IMR-90 (cell line): ENCODE data around the gene AHSG. TPM values are rescaled to one million over a fixed set of nuclear protein-coding genes. Genes with fewer than 3 reads are reported as not detected.

Experiments used
- ATAC-seq: fragments of 200-7000 bp; cut with Tn5 transposase; 2 replicates; pipeline ENCODE4 v1.9.1; 2020; ENCODE audit warnings: low read depth, mild to moderate bottlenecking, moderate library complexity
- Bru-seq: library from RNA; stranded (reverse); fragments of 400-500 nt; gene quantifications from one replicate; lab custom pipeline; 2021; lab: Mats Ljungman, UMichigan
- BruChase-seq, 2 experiments: library from RNA; stranded (reverse); fragments of 400-500 nt; gene quantifications; one replicate each; lab custom pipeline; 2021; lab: Mats Ljungman, UMichigan
- BruUV-seq: library from RNA; stranded (reverse); fragments of 400-500 nt; replicated peaks from 2 replicates; lab custom pipeline; 2021; lab: Mats Ljungman, UMichigan
- CTCF ChIA-PET: fragments of 300-600 bp; formaldehyde crosslinking; extraction: SDS; loops from one replicate; lab custom pipeline; 2021; ENCODE audit warnings: antibody characterized with exemption; lab: Yijun Ruan, JAX
- POLR2A ChIA-PET: fragments of 300-600 bp; sonication (Branson Sonifier 250); formaldehyde crosslinking; loops from one replicate; lab custom pipeline; 2022; ENCODE audit warnings: antibody characterized with exemption; ENCODE audit not compliant: unreplicated experiment; lab: Charles Lee
- DNase-seq: peaks from one replicate; pipeline ENCODE4 v3.0.0; 2013
- H2AFZ ChIP-seq: replicated peaks from 2 replicates; pipeline ENCODE3; 2013; ENCODE audit warnings: low read length, mild to moderate bottlenecking; ENCODE audit not compliant: poor library complexity
- H2AK5ac ChIP-seq: 2 replicates; pipeline ENCODE4 v1.6.1; 2013; ENCODE audit warnings: low read depth, low read length, inconsistent platforms
- H2AK9ac ChIP-seq: replicated peaks from 2 replicates; pipeline ENCODE3; 2013; ENCODE audit warnings: mild to moderate bottlenecking, low read depth, low read length, moderate library complexity; ENCODE audit not compliant: poor library complexity
- H2BK120ac ChIP-seq: 2 replicates; pipeline ENCODE4 v1.6.1; 2013; ENCODE audit warnings: low read depth, low read length, inconsistent platforms
- H2BK15ac ChIP-seq: 3 replicates; pipeline ENCODE4 v1.6.1; 2013; ENCODE audit warnings: low read depth, low read length, inconsistent platforms
- H2BK20ac ChIP-seq: 2 replicates; pipeline ENCODE4 v1.6.1; 2013; ENCODE audit warnings: low read depth, mild to moderate bottlenecking, inconsistent platforms, low read length, moderate library complexity
- H2BK5ac ChIP-seq: 2 replicates; pipeline ENCODE4 v1.6.1; 2013; ENCODE audit warnings: mild to moderate bottlenecking, low read depth, low read length, inconsistent platforms; ENCODE audit not compliant: poor library complexity, severe bottlenecking
- H3K14ac ChIP-seq: replicated peaks from 2 replicates; pipeline ENCODE4 v1.6.1; 2013; ENCODE audit warnings: low read depth, low read length, inconsistent platforms
- H3K18ac ChIP-seq: 2 replicates; pipeline ENCODE4 v1.6.1; 2013; ENCODE audit warnings: low read depth, low read length, control low read depth
- H3K23ac ChIP-seq: 2 replicates; pipeline ENCODE4 v1.6.1; 2013; ENCODE audit warnings: low read depth, low read length, inconsistent platforms
- H3K27ac ChIP-seq: 2 replicates; pipeline ENCODE4 v1.5.1; 2013; ENCODE audit warnings: mild to moderate bottlenecking, control low read depth, low read length; ENCODE audit not compliant: insufficient read depth
- H3K27me3 ChIP-seq: 2 replicates; pipeline ENCODE4 v1.6.1; 2013; ENCODE audit warnings: low read length; ENCODE audit not compliant: control insufficient read depth, insufficient read depth
- H3K36me3 ChIP-seq: 2 replicates; pipeline ENCODE4 v1.6.1; 2013; ENCODE audit warnings: low read length, mixed read lengths; ENCODE audit not compliant: control insufficient read depth, insufficient read depth
- H3K4ac ChIP-seq: 2 replicates; pipeline ENCODE4 v1.6.1; 2013; ENCODE audit warnings: low read depth, low read length, inconsistent platforms
- H3K4me1 ChIP-seq: 2 replicates; pipeline ENCODE4 v1.6.1; 2013; ENCODE audit warnings: low read length, mixed read lengths; ENCODE audit not compliant: control insufficient read depth, insufficient read depth
- H3K4me2 ChIP-seq: 2 replicates; pipeline ENCODE4 v1.6.1; 2013; ENCODE audit warnings: low read depth, mild to moderate bottlenecking, control low read depth, low read length, moderate library complexity
- H3K4me3 ChIP-seq: 2 replicates; pipeline ENCODE4 v1.5.1; 2013; ENCODE audit warnings: low read depth, mild to moderate bottlenecking, control low read depth, low read length, moderate library complexity; ENCODE audit not compliant: insufficient read depth
- H3K56ac ChIP-seq: 2 replicates; pipeline ENCODE4 v1.6.1; 2013; ENCODE audit warnings: low read length, inconsistent platforms; ENCODE audit not compliant: insufficient read depth; ENCODE audit errors: extremely low read depth
- H3K79me1 ChIP-seq, 2 experiments: 2 replicates each; pipeline ENCODE4 v1.6.1; 2013; ENCODE audit warnings: low read length in 2 of 2, inconsistent platforms in 1 of 2, low read depth in 1 of 2
- H3K9ac ChIP-seq: 2 replicates; pipeline ENCODE4 v1.6.1; 2013; ENCODE audit warnings: low read depth, low read length, control low read depth
- H3K9me1 ChIP-seq: 2 replicates; pipeline ENCODE4 v1.6.1; 2013; ENCODE audit warnings: low read length, inconsistent platforms; ENCODE audit not compliant: insufficient read depth
- H3K9me3 ChIP-seq: 2 replicates; pipeline ENCODE4 v1.6.1; 2013; ENCODE audit warnings: low read length; ENCODE audit not compliant: control insufficient read depth, insufficient read depth
- H4K20me1 ChIP-seq: 2 replicates; pipeline ENCODE4 v1.6.1; 2013; ENCODE audit warnings: low read length, inconsistent platforms; ENCODE audit not compliant: insufficient read depth
- H4K5ac ChIP-seq: 2 replicates; pipeline ENCODE4 v1.6.1; 2013; ENCODE audit warnings: mild to moderate bottlenecking, low read depth, low read length, control low read depth
- H4K8ac ChIP-seq, 2 experiments: 2 replicates each; pipeline ENCODE4 v1.6.1; 2013; ENCODE audit warnings: low read depth in 2 of 2, low read length in 2 of 2, control low read depth in 1 of 2, inconsistent platforms in 1 of 2
- H4K91ac ChIP-seq: 2 replicates; pipeline ENCODE4 v1.6.1; 2013; ENCODE audit warnings: low read depth, low read length, inconsistent platforms; ENCODE audit not compliant: insufficient read depth
- BHLHE40 ChIP-seq: fragments of 150-350 bp; IDR thresholded peaks from 2 replicates; pipeline ENCODE4 v1.6.1; 2016; ENCODE audit warnings: mild to moderate bottlenecking, low read depth, low read length
- CEBPB ChIP-seq: IDR thresholded peaks from 2 replicates; pipeline ENCODE4 v1.6.1; 2012; ENCODE audit warnings: low read depth, low read length, improper control_type of control experiment
- CHD1 ChIP-seq: IDR thresholded peaks from 2 replicates; pipeline ENCODE4 v1.6.1; 2012; ENCODE audit warnings: low read depth, low read length, improper control_type of control experiment
- FOS ChIP-seq: fragments of 150-350 bp; IDR thresholded peaks from 2 replicates; pipeline ENCODE4 v1.6.1; 2016; ENCODE audit warnings: low read depth, low read length
- MAFK ChIP-seq: IDR thresholded peaks from 2 replicates; pipeline ENCODE4 v1.6.1; 2012; ENCODE audit warnings: low read depth, low read length, improper control_type of control experiment
- MAZ ChIP-seq: IDR thresholded peaks from 2 replicates; pipeline ENCODE4 v1.6.1; 2012; ENCODE audit warnings: low read depth, mild to moderate bottlenecking, low read length, improper control_type of control experiment, moderate library complexity, borderline replicate concordance
- MXI1 ChIP-seq: IDR thresholded peaks from 2 replicates; pipeline ENCODE4 v1.6.1; 2012; ENCODE audit warnings: low read depth, mild to moderate bottlenecking, low read length, moderate library complexity, borderline replicate concordance
- NFE2L2 ChIP-seq: fragments of 150-350 bp; IDR thresholded peaks from 2 replicates; pipeline ENCODE4 v1.6.1; 2016; ENCODE audit warnings: low read depth, mild to moderate bottlenecking, low read length
- POLR2A ChIP-seq: IDR thresholded peaks from 2 replicates; pipeline ENCODE4 v1.6.1; 2012; ENCODE audit warnings: mild to moderate bottlenecking, low read depth, low read length
- RAD21 ChIP-seq: IDR thresholded peaks from 2 replicates; pipeline ENCODE4 v1.6.1; 2012; ENCODE audit warnings: low read length, improper control_type of control experiment
- RCOR1 ChIP-seq: IDR thresholded peaks from 2 replicates; pipeline ENCODE4 v1.6.1; 2012; ENCODE audit warnings: mild to moderate bottlenecking, low read length, improper control_type of control experiment; ENCODE audit not compliant: insufficient replicate concordance
- RFX5 ChIP-seq: IDR thresholded peaks from 2 replicates; pipeline ENCODE4 v1.8.0; 2012; ENCODE audit warnings: low read depth, mild to moderate bottlenecking, low read length, moderate library complexity
- WGBS, 2 experiments: methylation state at CpG; one replicate each; pipeline versions ENCODE4 v1.1.5 to v1.1.7; 2013; ENCODE audit warnings: missing lambda C conversion rate in 2 of 2; ENCODE audit not compliant: insufficient read length in 1 of 2; ENCODE audit errors: extremely low coverage in 2 of 2; 5-methylcytosine and 5-hydroxymethylcytosine counted together
- dilution Hi-C: fragments of 300-500 bp; cut with HindIII; formaldehyde crosslinking; loops from one replicate; pipeline ENCODE4 v1.14.3; 2018; ENCODE audit warnings: low sequenced_read_pairs; ENCODE audit not compliant: unreplicated experiment
- in situ Hi-C: fragments of 300-500 bp; cut with MboI; formaldehyde crosslinking; loops from 3 replicates; pipeline ENCODE4 v1.14.3; 2019; ENCODE audit warnings: low sequenced_read_pairs, inconsistent platforms, mixed read lengths
- intact Hi-C: fragments of 100-400 bp; cut with micrococcal nuclease; formaldehyde crosslinking; loops from 2 replicates; pipeline ENCODE4 v1.10.0; 2022
- long read RNA-seq: library from polyadenylated mRNA; unstranded; transcript quantifications from one replicate; pipeline ENCODE4 v2.0.0, GENCODE V29; 2021; ENCODE audit not compliant: unreplicated experiment
- polyA plus RNA-seq, 3 experiments: library from polyadenylated mRNA; depleted of rRNA; stranded (reverse); fragments of >200 nt; gene quantifications; 2 replicates each; pipeline ENCODE4 v1.2.3, GENCODE V29; 2012; ENCODE audit warnings: low replicate concordance in 1 of 3
- total RNA-seq: library from RNA; depleted of rRNA; stranded (reverse); fragments of >200 nt; gene quantifications from 2 replicates; pipeline ENCODE4 v1.2.3, GENCODE V29; 2012; rRNA removed
- TF ChIP-seq, protein P1 (sequence below): conservative IDR thresholded peaks from 2 replicates; pipeline ENCODE4 v1.5.1; 2012; ENCODE audit warnings: mild to moderate bottlenecking, low read depth, low read length, improper control_type of control experiment

AHSG gene, protein sequence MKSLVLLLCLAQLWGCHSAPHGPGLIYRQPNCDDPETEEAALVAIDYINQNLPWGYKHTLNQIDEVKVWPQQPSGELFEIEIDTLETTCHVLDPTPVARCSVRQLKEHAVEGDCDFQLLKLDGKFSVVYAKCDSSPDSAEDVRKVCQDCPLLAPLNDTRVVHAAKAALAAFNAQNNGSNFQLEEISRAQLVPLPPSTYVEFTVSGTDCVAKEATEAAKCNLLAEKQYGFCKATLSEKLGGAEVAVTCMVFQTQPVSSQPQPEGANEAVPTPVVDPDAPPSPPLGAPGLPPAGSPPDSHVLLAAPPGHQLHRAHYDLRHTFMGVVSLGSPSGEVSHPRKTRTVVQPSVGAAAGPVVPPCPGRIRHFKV
- not detected in 2 replicates for total RNA-seq
- polyA plus RNA-seq (2012; rRNA removed): not detected in 2 replicates
- 0.04 TPM in 2 replicates for polyA plus RNA-seq (2012; cell fraction: cytosol; rRNA removed)
- 0.05 TPM in 1 of 2 replicates, not detected in the other for polyA plus RNA-seq (2012; cell fraction: nucleus; rRNA removed; ENCODE audit: low replicate concordance)
- not detected for Bru-seq, nascent RNA
- BruChase-seq, experiment 1, labeled RNA remaining after a 6-hour chase: not detected
- not detected for BruChase-seq, experiment 2, labeled RNA remaining after a 2-hour chase
- long read RNA-seq: 0 reads

DNA sequence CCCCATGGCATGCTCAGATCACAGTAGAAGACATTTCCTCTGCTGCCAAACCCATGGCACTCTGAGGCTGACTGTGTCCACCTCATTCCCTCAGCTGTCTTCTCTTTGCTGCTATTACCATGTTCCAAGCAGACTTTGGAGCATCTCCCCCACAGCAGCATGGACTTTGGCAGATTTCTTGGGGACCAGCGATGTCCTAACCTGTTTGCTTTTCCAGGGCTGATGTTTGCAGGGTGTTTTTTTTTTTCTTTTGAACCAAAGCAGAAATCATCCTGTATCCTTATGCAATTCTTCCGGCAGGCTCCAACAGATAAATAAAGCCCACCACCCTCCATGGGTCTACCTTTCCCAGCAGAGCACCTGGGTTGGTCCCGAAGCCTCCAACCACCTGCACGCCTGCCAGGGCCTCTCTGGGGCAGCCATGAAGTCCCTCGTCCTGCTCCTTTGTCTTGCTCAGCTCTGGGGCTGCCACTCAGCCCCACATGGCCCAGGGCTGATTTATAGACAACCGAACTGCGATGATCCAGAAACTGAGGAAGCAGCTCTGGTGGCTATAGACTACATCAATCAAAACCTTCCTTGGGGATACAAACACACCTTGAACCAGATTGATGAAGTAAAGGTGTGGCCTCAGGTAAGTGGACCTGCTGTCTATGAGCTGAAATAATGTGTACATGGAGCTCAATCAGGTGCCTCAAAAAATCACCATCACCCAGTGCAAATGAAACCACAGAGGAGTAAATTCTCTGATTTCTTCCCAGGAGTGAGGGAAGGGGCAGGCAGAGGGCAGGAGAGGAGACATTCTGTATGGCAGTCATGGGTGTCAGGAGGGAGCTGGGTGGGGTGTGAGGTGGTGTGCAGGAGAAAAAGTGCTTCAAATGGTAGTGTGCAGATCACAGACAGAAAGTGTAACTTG lies at the start of gene AHSG:
Gene AHSG, plus strand, starts transcription at position 340 of the 916 bp plus-strand sequence. Its CDS starts 82 bp downstream, at position 422.
- Histone ChIP-seq H3K27me3 (peaks cover 15% of the 10 kb centered on the region; the same call in 1 of the 2 replicates), H3K4ac (no peak within 1 kb of the TSS), H3K4me1 (no peaks in the 10 kb centered on the region), H4K5ac (no peak within 1 kb of the TSS), H2AFZ (no peak within 1 kb of the TSS), H3K18ac (no peak within 1 kb of the TSS), H4K8ac (no peak within 1 kb of the TSS), H3K27ac (no peak within 1 kb of the TSS), H2AK5ac (no peak within 1 kb of the TSS), H2BK5ac (no peak within 1 kb of the TSS), H2BK15ac (no peak within 1 kb of the TSS), H3K9ac (no peak within 1 kb of the TSS), H2AK9ac (no peak within 1 kb of the TSS), H3K9me3 (no peaks in the 10 kb centered on the region), H3K4me3 (no peak within 1 kb of the TSS), H3K79me1 (no peaks in the 10 kb centered on the region), H3K23ac (no peak within 1 kb of the TSS), H3K14ac (no peak within 1 kb of the TSS), H3K36me3 (no peaks in the 10 kb centered on the region), H2BK120ac (no peak within 1 kb of the TSS), H4K20me1 (no peaks in the 10 kb centered on the region), H4K91ac (no peak within 1 kb of the TSS), H3K9me1 (no peaks in the 10 kb centered on the region), H3K56ac (no peak within 1 kb of the TSS), H2BK20ac (no peak within 1 kb of the TSS), H3K4me2 (no peak within 1 kb of the TSS)
- in situ Hi-C loops (no loop called here), intact Hi-C loops (no loop called here), dilution Hi-C loops (no loop called here)
- ATAC-seq: no peak
- no peak for DNase-seq
- CTCF ChIA-PET: no interaction called here
- POLR2A ChIA-PET: interaction anchor here (0.6 kb wide), 1 partner anchor 57 kb away, joined by 3 read pairs; no protein-coding TSS in a partner anchor
- WGBS, 2 experiments: 17% methylated on average over 1 of the region's 7 CpGs; no CpG with 5 or more reads in 1 of the 2 experiments
- no TSS peak for BruUV-seq
- TF ChIP-seq FOS (no peak), CHD1 (no peak), POLR2A (no peak), NFE2L2 (no peak), MXI1 (no peak), MAZ (no peak), MAFK (no peak), BHLHE40 (no peak), RFX5 (no peak), RAD21 (no peak), CEBPB (no peak), RCOR1 (no peak)
- TF ChIP-seq, protein P1, sequence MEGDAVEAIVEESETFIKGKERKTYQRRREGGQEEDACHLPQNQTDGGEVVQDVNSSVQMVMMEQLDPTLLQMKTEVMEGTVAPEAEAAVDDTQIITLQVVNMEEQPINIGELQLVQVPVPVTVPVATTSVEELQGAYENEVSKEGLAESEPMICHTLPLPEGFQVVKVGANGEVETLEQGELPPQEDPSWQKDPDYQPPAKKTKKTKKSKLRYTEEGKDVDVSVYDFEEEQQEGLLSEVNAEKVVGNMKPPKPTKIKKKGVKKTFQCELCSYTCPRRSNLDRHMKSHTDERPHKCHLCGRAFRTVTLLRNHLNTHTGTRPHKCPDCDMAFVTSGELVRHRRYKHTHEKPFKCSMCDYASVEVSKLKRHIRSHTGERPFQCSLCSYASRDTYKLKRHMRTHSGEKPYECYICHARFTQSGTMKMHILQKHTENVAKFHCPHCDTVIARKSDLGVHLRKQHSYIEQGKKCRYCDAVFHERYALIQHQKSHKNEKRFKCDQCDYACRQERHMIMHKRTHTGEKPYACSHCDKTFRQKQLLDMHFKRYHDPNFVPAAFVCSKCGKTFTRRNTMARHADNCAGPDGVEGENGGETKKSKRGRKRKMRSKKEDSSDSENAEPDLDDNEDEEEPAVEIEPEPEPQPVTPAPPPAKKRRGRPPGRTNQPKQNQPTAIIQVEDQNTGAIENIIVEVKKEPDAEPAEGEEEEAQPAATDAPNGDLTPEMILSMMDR: no peak
